Cardiac muscle cell (in vitro differentiated cells and primary cell): ENCODE results near the gene ACO2. TPM values are rescaled to one million over a fixed set of nuclear protein-coding genes. Genes with fewer than 3 reads are reported as not detected.
A peak's percentile ranks its signal among the peaks of the same experiment; 100 is the strongest.

Source experiments
- DNase-seq, 2 donors: peaks; one replicate each; pipeline versions ENCODE4 v3.0.0 to v3.0.0-alpha.2; 2010 to 2017; ENCODE audit warnings: low read depth in 1 of 2, low spot score in 1 of 2
- H3K27ac ChIP-seq: fragments of 200-600 bp; sonication (generic); 2 replicates; pipeline ENCODE4 v1.5.1; 2016
- H3K27me3 ChIP-seq: fragments of 200-600 bp; sonication (generic); 2 replicates; pipeline ENCODE4 v1.6.0; 2016; ENCODE audit warnings: control low read depth
- H3K36me3 ChIP-seq: fragments of 200-600 bp; sonication (generic); 2 replicates; pipeline ENCODE4 v1.5.1; 2016; ENCODE audit warnings: control low read depth
- H3K4me1 ChIP-seq: fragments of 200-600 bp; sonication (generic); 2 replicates; pipeline ENCODE4 v1.8.1; 2017; ENCODE audit warnings: low read depth, mild to moderate bottlenecking, mixed run types
- H3K4me3 ChIP-seq: fragments of 200-600 bp; sonication (generic); 2 replicates; pipeline ENCODE4 v1.5.1; 2016; ENCODE audit warnings: mild to moderate bottlenecking
- H3K9me3 ChIP-seq: fragments of 200-600 bp; sonication (generic); 2 replicates; pipeline ENCODE4 v1.5.1; 2017; ENCODE audit warnings: low read depth, mild to moderate bottlenecking, control low read depth
- CTCF ChIP-seq: IDR thresholded peaks from 2 replicates; pipeline ENCODE4 v1.5.1; 2012; ENCODE audit warnings: low read depth, mild to moderate bottlenecking, low read length
- polyA plus RNA-seq: library from polyadenylated mRNA; unstranded; fragments of >200 nt; fragmentation: Nextera tagmentation; extraction: Ambion mirVana; gene quantifications from 2 replicates; pipeline ENCODE4 v1.2.1, GENCODE V29; 2016
- total RNA-seq: library from RNA; depleted of rRNA; stranded (reverse); fragments of >200 nt; gene quantifications from 2 replicates; pipeline ENCODE4 v1.2.3, GENCODE V29; 2016

The ACO2 gene
- total and polyA plus RNA-seq, 2 experiments from 2014 or later: 183 to 328 TPM

GRCh38 chr22:41543854-41544670, 75.1 kb downstream of the ACO2 start, which contains the start of gene POLR3H:
TSS of gene POLR3H (minus strand) at chr22:41544470. CDS start at chr22:41544101, 369 bp downstream.
- H3K27me3 ChIP-seq: no peaks in the 10 kb centered on the region
- H3K36me3 ChIP-seq: no peaks in the 10 kb centered on the region
- no peaks in the 10 kb centered on the region for H3K9me3 ChIP-seq
- peak within 1 kb of the TSS; percentile 25 for H3K27ac ChIP-seq
- peak; percentile 75 for TF ChIP-seq CTCF
- peak; percentile 99 for DNase-seq
- peaks cover 7% of the 10 kb centered on the region for H3K4me1 ChIP-seq
- H3K4me3 ChIP-seq: peak within 1 kb of the TSS; percentile 60

GRCh38 chr22:41544671-41545476, 76.0 kb downstream of the ACO2 start:
- no peak for TF ChIP-seq CTCF
- no peaks in the 10 kb centered on the region for H3K27me3 ChIP-seq
- peaks cover 7% of the 10 kb centered on the region for H3K4me1 ChIP-seq
- H3K36me3 ChIP-seq: no peaks in the 10 kb centered on the region
- no peak overlapping the region for H3K27ac ChIP-seq
- H3K4me3 ChIP-seq: peak overlapping the region; percentile 10
- H3K9me3 ChIP-seq: no peaks in the 10 kb centered on the region
- no peak for DNase-seq

GRCh38 chr22:41548830-41549211, 79.9 kb downstream of the ACO2 start:
- Histone ChIP-seq H3K27ac (no peak overlapping the region), H3K36me3 (no peaks in the 10 kb centered on the region), H3K27me3 (no peaks in the 10 kb centered on the region), H3K4me1 (peaks cover 4% of the 10 kb centered on the region), H3K9me3 (no peaks in the 10 kb centered on the region), H3K4me3 (no peak overlapping the region)
- no peak for TF ChIP-seq CTCF
- DNase-seq: no peak

GRCh38 chr22:41550952-41551491, 82.1 kb downstream of the ACO2 start:
- Histone ChIP-seq H3K36me3 (no peaks in the 10 kb centered on the region), H3K27me3 (no peaks in the 10 kb centered on the region), H3K27ac (no peak overlapping the region), H3K4me3 (no peak overlapping the region), H3K9me3 (no peaks in the 10 kb centered on the region), H3K4me1 (no peaks in the 10 kb centered on the region)
- DNase-seq: no peak
- TF ChIP-seq CTCF: no peak

GRCh38 chr22:41551877-41552582, 83.1 kb downstream of the ACO2 start:
- H3K36me3 ChIP-seq: no peaks in the 10 kb centered on the region
- H3K27me3 ChIP-seq: no peaks in the 10 kb centered on the region
- H3K4me1 ChIP-seq: no peaks in the 10 kb centered on the region
- H3K4me3 ChIP-seq: no peak overlapping the region
- no peak overlapping the region for H3K27ac ChIP-seq
- no peak for TF ChIP-seq CTCF
- no peaks in the 10 kb centered on the region for H3K9me3 ChIP-seq
- DNase-seq: no peak
